Activated CD8-positive, alpha-beta memory T cell treated with anti-CD3 and anti-CD28 coated beads, Interleukin-2, amount 50 U/mL, for 24 hours (primary cell): ENCODE results near the gene ATG16L1.

ENCODE experiments used
- DNase-seq: peaks from one replicate; pipeline ENCODE4 v3.0.0-alpha.2; 2020; ENCODE audit errors: extremely low read depth

The ATG16L1 gene

GRCh38 chr2:233227346-233227978, 24.0 kb upstream of the ATG16L1 start:
- no peak for DNase-seq

GRCh38 chr2:233228376-233228775, 23.1 kb upstream of the ATG16L1 start:
- no peak for DNase-seq

GRCh38 chr2:233233618-233234230, 17.7 kb upstream of the ATG16L1 start:
- no peak for DNase-seq

GRCh38 chr2:233234264-233234663, 17.2 kb upstream of the ATG16L1 start:
- DNase-seq: no peak

GRCh38 chr2:233234996-233235395, 16.5 kb upstream of the ATG16L1 start:
- no peak for DNase-seq

- no peak for DNase-seq
These were observed 15.5 kb upstream of the ATG16L1 start for GRCh38 chr2:233235977-233236376.

GRCh38 chr2:233236820-233237589, 14.5 kb upstream of the ATG16L1 start:
- DNase-seq: no peak

GRCh38 chr2:233240897-233241296, 10.6 kb upstream of the ATG16L1 start:
- no peak for DNase-seq

- DNase-seq: no peak
These were observed 9.7 kb upstream of the ATG16L1 start for GRCh38 chr2:233241803-233242202.

- no peak for DNase-seq
These were observed 9.1 kb upstream of the ATG16L1 start for GRCh38 chr2:233242231-233242927.

GRCh38 chr2:233243348-233243747, 8.1 kb upstream of the ATG16L1 start:
- DNase-seq: no peak

GRCh38 chr2:233244818-233245217, 6.7 kb upstream of the ATG16L1 start:
- DNase-seq: no peak

GRCh38 chr2:233245406-233245805, 6.1 kb upstream of the ATG16L1 start:
- no peak for DNase-seq

- no peak for DNase-seq
These were observed 4.4 kb upstream of the ATG16L1 start for GRCh38 chr2:233247116-233247515.

GRCh38 chr2:233247744-233248143, 3.7 kb upstream of the ATG16L1 start:
- peak; percentile 38 for DNase-seq

GRCh38 chr2:233248999-233249398, 2.5 kb upstream of the ATG16L1 start:
- DNase-seq: no peak

- DNase-seq: no peak
These were observed 905 bp upstream of the ATG16L1 start for GRCh38 chr2:233250568-233250967.

GRCh38 chr2:233250985-233251305, 528 bp upstream of the ATG16L1 start:
- DNase-seq: no peak

- no peak for DNase-seq
These were observed 754 bp downstream of the ATG16L1 start for GRCh38 chr2:233252227-233252626.

- no peak for DNase-seq
These were observed 3.7 kb downstream of the ATG16L1 start for GRCh38 chr2:233255151-233255550.

GRCh38 chr2:233256048-233256447, 4.6 kb downstream of the ATG16L1 start:
- no peak for DNase-seq

GRCh38 chr2:233258211-233258610, 6.7 kb downstream of the ATG16L1 start:
- no peak for DNase-seq

GRCh38 chr2:233259730-233260129, 8.3 kb downstream of the ATG16L1 start:
- DNase-seq: no peak
